B cell (primary cell): ENCODE data around the gene SALL1. TPM values are rescaled to one million over a fixed set of nuclear protein-coding genes. Genes with fewer than 3 reads are reported as not detected.

ENCODE experiments used
- ATAC-seq: fragments of 200-7000 bp; cut with Tn5 transposase; one replicate; pipeline ENCODE4 v1.10.0; 2021; ENCODE audit warnings: low read depth, mild to moderate bottlenecking, moderate number of reproducible peaks, moderate library complexity
- CTCF ChIA-PET: fragments of 350-600 bp; sonication (Branson Sonifier 250); formaldehyde crosslinking; loops from one replicate; lab custom pipeline; 2021; ENCODE audit warnings: antibody characterized with exemption, inconsistent platforms; lab: Charles Lee
- POLR2A ChIA-PET: fragments of 350-600 bp; sonication (Branson Sonifier 250); formaldehyde crosslinking; loops from one replicate; lab custom pipeline; 2021; ENCODE audit warnings: antibody characterized with exemption; lab: Charles Lee
- DNase-seq: peaks from one replicate; pipeline ENCODE4 v3.0.0; 2013
- H2AFZ ChIP-seq: 2 replicates; pipeline ENCODE4 v1.6.1; 2012; ENCODE audit warnings: mild to moderate bottlenecking, low read depth, low read length; ENCODE audit not compliant: insufficient read depth, poor library complexity, severe bottlenecking
- H3K27ac ChIP-seq, 2 donors: 1 replicate in 1 of 2; 2 replicates in 1 of 2; pipeline ENCODE4 v1.5.1; 2012 to 2013; ENCODE audit warnings: low read length in 2 of 2, mild to moderate bottlenecking in 2 of 2, moderate library complexity in 1 of 2
- H3K27me3 ChIP-seq, 4 experiments: fragments of 200-600 bp in 1 of 4; sonication (generic) in 1 of 4; replicated peaks in 1 of 4; 1 replicate in 2 of 4; 2 replicates in 2 of 4; pipeline versions ENCODE4 v1.6.1 to v1.7.0; 2013 to 2016; ENCODE audit warnings: low read length in 3 of 4, mild to moderate bottlenecking in 2 of 4, mixed read lengths in 1 of 4, moderate library complexity in 1 of 4; ENCODE audit not compliant: insufficient read depth in 4 of 4, control insufficient read depth in 3 of 4; ENCODE audit errors: control extremely low read depth in 1 of 4
- H3K36me3 ChIP-seq, 2 experiments: replicated peaks in 1 of 2; 1 replicate in 1 of 2; 2 replicates in 1 of 2; pipeline versions ENCODE4 v1.6.1 to v1.7.1; 2013; ENCODE audit warnings: low read length in 1 of 2; ENCODE audit not compliant: insufficient read depth in 2 of 2, control insufficient read depth in 1 of 2; ENCODE audit errors: control extremely low read depth in 1 of 2, extremely low read depth in 1 of 2
- H3K4me1 ChIP-seq, 2 donors: fragments of 200-600 bp in 1 of 2; sonication (generic) in 1 of 2; 1 replicate in 1 of 2; 2 replicates in 1 of 2; pipeline versions ENCODE4 v1.5.1 to v1.6.1; 2013 to 2017; ENCODE audit warnings: low read length in 2 of 2; ENCODE audit not compliant: control insufficient read depth in 2 of 2, insufficient read depth in 2 of 2
- H3K4me2 ChIP-seq: replicated peaks from 2 replicates; pipeline ENCODE3; 2012; ENCODE audit warnings: mild to moderate bottlenecking, low read depth, low read length; ENCODE audit not compliant: poor library complexity, severe bottlenecking
- H3K4me3 ChIP-seq, 5 experiments: fragments of 200-600 bp in 1 of 5; sonication (generic) in 1 of 5; 1 replicate in 3 of 5; 2 replicates in 2 of 5; pipeline versions ENCODE4 v1.5.1 to v1.7.0; 2011 to 2016; ENCODE audit warnings: low read length in 4 of 5, mild to moderate bottlenecking in 4 of 5, low read depth in 2 of 5, control low read depth in 1 of 5, moderate library complexity in 1 of 5; ENCODE audit not compliant: insufficient read depth in 1 of 5; ENCODE audit errors: control extremely low read depth in 1 of 5, extremely low read depth in 1 of 5
- H3K79me2 ChIP-seq: fragments of 200-600 bp; sonication (generic); one replicate; pipeline ENCODE4 v1.6.0; 2016; ENCODE audit warnings: low read length; ENCODE audit not compliant: control insufficient read depth, insufficient read depth
- H3K9ac ChIP-seq: fragments of 200-600 bp; sonication (generic); 2 replicates; pipeline ENCODE4 v1.6.1; 2017; ENCODE audit warnings: mild to moderate bottlenecking, low read length, moderate library complexity
- H3K9me3 ChIP-seq, 3 donors: one replicate each; pipeline versions ENCODE4 v1.6.1 to v1.7.1; 2013; ENCODE audit warnings: low read length in 2 of 3; ENCODE audit not compliant: control insufficient read depth in 2 of 3, insufficient read depth in 1 of 3; ENCODE audit errors: control extremely low read depth in 1 of 3
- H4K20me1 ChIP-seq: 2 replicates; pipeline ENCODE4 v1.6.0; 2012; ENCODE audit warnings: mild to moderate bottlenecking, low read length; ENCODE audit not compliant: insufficient read depth, control insufficient read depth, poor library complexity, severe bottlenecking
- H3K27ac Mint-ChIP-seq: one replicate; pipeline ENCODE4 v1.8.0; 2021; ENCODE audit warnings: mixed read lengths
- H3K27me3 Mint-ChIP-seq: one replicate; pipeline ENCODE4 v1.8.0; 2021; ENCODE audit warnings: mixed read lengths
- H3K4me1 Mint-ChIP-seq: one replicate; pipeline ENCODE4 v1.8.0; 2021; ENCODE audit warnings: mixed read lengths
- H3K4me3 Mint-ChIP-seq: one replicate; pipeline ENCODE4 v1.8.0; 2021; ENCODE audit warnings: mixed read lengths
- H3K9me3 Mint-ChIP-seq: one replicate; pipeline ENCODE4 v1.8.0; 2022; ENCODE audit warnings: mixed read lengths; ENCODE audit not compliant: insufficient read depth
- CTCF ChIP-seq: fragments of 200-600 bp; IDR thresholded peaks from one replicate; pipeline ENCODE4 v1.8.0; 2022; ENCODE audit warnings: antibody characterized with exemption, mild to moderate bottlenecking
- EZH2 ChIP-seq: IDR thresholded peaks from 2 replicates; pipeline ENCODE4 v1.6.1; 2012; ENCODE audit warnings: borderline replicate concordance, low read depth, mild to moderate bottlenecking, moderate library complexity, low read length; ENCODE audit not compliant: insufficient read depth, poor library complexity, severe bottlenecking
- WGBS: methylation state at CpG from one replicate; pipeline ENCODE4 v1.1.5; 2013; ENCODE audit warnings: missing lambda C conversion rate; ENCODE audit not compliant: insufficient coverage; 5-methylcytosine and 5-hydroxymethylcytosine counted together
- intact Hi-C: fragments of 100-400 bp; cut with micrococcal nuclease; formaldehyde crosslinking; loops from one replicate; pipeline ENCODE4 v1.10.0; 2022
- polyA plus RNA-seq: library from polyadenylated mRNA; depleted of rRNA; stranded (reverse); fragments of >200 nt; gene quantifications from 2 replicates; pipeline ENCODE4 v1.2.3, GENCODE V29; 2012
- total RNA-seq, 2 donors: library from RNA; stranded (reverse); fragments of 120-200 nt in 1 of 2; gene quantifications; 1 replicate in 1 of 2; 2 replicates in 1 of 2; pipeline versions ENCODE4 v1.2.3 to v1.2.4, GENCODE V29; 2013 to 2022

SALL1 gene
- total and polyA plus RNA-seq, 2 donors (not counting 1 experiment from before 2014, with no cell fraction given) = not detected

GRCh38 chr16:51111759-51112158, 39.3 kb downstream of the SALL1 start:
- no peak for ATAC-seq
- H2AFZ ChIP-seq = no peak overlapping the region
- intact Hi-C loops = no loop called here
- H3K4me1 ChIP-seq = no peaks in the 10 kb centered on the region
- no peak overlapping the region for H3K27ac ChIP-seq
- CTCF ChIA-PET = no interaction called here
- Mint-ChIP-seq H3K27ac (no peak overlapping the region), H3K4me3 (no peak overlapping the region), H3K27me3 (peaks cover 42% of the 10 kb centered on the region), H3K4me1 (peaks cover 3% of the 10 kb centered on the region), H3K9me3 (peaks cover 2% of the 10 kb centered on the region)
- H3K27me3 ChIP-seq = peaks cover 0 to 22% (median 3%) of the 10 kb centered on the region in 4 experiments
- TF ChIP-seq EZH2 = no peak
- no peak for TF ChIP-seq CTCF
- no peak for DNase-seq
- no peak overlapping the region for H3K4me2 ChIP-seq
- no peak overlapping the region for H3K4me3 ChIP-seq
- H3K9ac ChIP-seq = no peak overlapping the region
- POLR2A ChIA-PET = no interaction called here
- no peaks in the 10 kb centered on the region for H3K79me2 ChIP-seq
- H3K36me3 ChIP-seq = no peaks in the 10 kb centered on the region
- 8% methylated on average over 3 of the region's 6 CpGs for WGBS
- H4K20me1 ChIP-seq = no peaks in the 10 kb centered on the region
- H3K9me3 ChIP-seq = peaks cover 0 to 4% (median 0%) of the 10 kb centered on the region in 3 donors

GRCh38 chr16:51110700-51111157, 40.3 kb downstream of the SALL1 start:
- no peak for ATAC-seq
- no peak overlapping the region for H2AFZ ChIP-seq
- H3K4me3 ChIP-seq = no peak overlapping the region
- no peaks in the 10 kb centered on the region for H3K36me3 ChIP-seq
- Mint-ChIP-seq H3K4me1 (peaks cover 3% of the 10 kb centered on the region), H3K27me3 (peaks cover 35% of the 10 kb centered on the region), H3K4me3 (no peak overlapping the region), H3K9me3 (peaks cover 2% of the 10 kb centered on the region), H3K27ac (no peak overlapping the region)
- peaks cover 0 to 19% (median 3%) of the 10 kb centered on the region in 4 experiments for H3K27me3 ChIP-seq
- H3K27ac ChIP-seq = no peak overlapping the region
- CTCF ChIA-PET = no interaction called here
- H3K79me2 ChIP-seq = no peaks in the 10 kb centered on the region
- H3K4me2 ChIP-seq = no peak overlapping the region
- no peaks in the 10 kb centered on the region for H4K20me1 ChIP-seq
- intact Hi-C loops = no loop called here
- POLR2A ChIA-PET = no interaction called here
- WGBS = 96% methylated on average over 3 of the region's 3 CpGs
- no peak overlapping the region for H3K9ac ChIP-seq
- no peaks in the 10 kb centered on the region for H3K4me1 ChIP-seq
- DNase-seq = no peak
- TF ChIP-seq CTCF (no peak), EZH2 (no peak)
- H3K9me3 ChIP-seq = peaks cover 0 to 4% (median 0%) of the 10 kb centered on the region in 3 donors
